MM.1S (cell line): Measurements from ENCODE around the gene COPS8.

Source experiments
- DNase-seq: peaks from one replicate; pipeline ENCODE4 v3.0.0-alpha.2; 2015
- H2AFZ ChIP-seq: fragments of 300-600 bp; sonication (generic); 2 replicates; pipeline ENCODE4 v1.6.0; 2016; ENCODE audit warnings: antibody characterized with exemption, low read length
- H3F3A ChIP-seq: fragments of 300-600 bp; sonication (generic); 2 replicates; pipeline ENCODE4 v1.6.1; 2016; ENCODE audit warnings: mild to moderate bottlenecking, antibody characterized with exemption, low read length, moderate library complexity, mixed read lengths; ENCODE audit not compliant: insufficient read depth
- H3K27ac ChIP-seq: fragments of 300-600 bp; sonication (generic); 2 replicates; pipeline ENCODE4 v1.5.1; 2016; ENCODE audit warnings: mild to moderate bottlenecking, low read length
- H3K27me3 ChIP-seq: fragments of 300-600 bp; sonication (generic); replicated peaks from 2 replicates; pipeline ENCODE4 v1.6.0; 2016; ENCODE audit warnings: low read length; ENCODE audit not compliant: insufficient read depth
- H3K36me3 ChIP-seq: fragments of 300-600 bp; sonication (generic); replicated peaks from 2 replicates; pipeline ENCODE4 v1.6.1; 2016; ENCODE audit warnings: mild to moderate bottlenecking, low read length, mixed read lengths; ENCODE audit not compliant: insufficient read depth
- H3K4me1 ChIP-seq: fragments of 300-600 bp; sonication (generic); 2 replicates; pipeline ENCODE4 v1.6.1; 2016; ENCODE audit warnings: low read length, mixed read lengths
- H3K4me2 ChIP-seq: fragments of 300-600 bp; sonication (generic); 2 replicates; pipeline ENCODE4 v1.6.0; 2016; ENCODE audit warnings: low read depth, low read length
- H3K4me3 ChIP-seq: fragments of 300-600 bp; sonication (generic); 2 replicates; pipeline ENCODE4 v1.5.1; 2016; ENCODE audit warnings: low read length, mixed read lengths
- H3K79me2 ChIP-seq: fragments of 300-600 bp; sonication (generic); 2 replicates; pipeline ENCODE4 v1.6.1; 2016; ENCODE audit warnings: mixed run types, low read length, mixed read lengths
- H3K9ac ChIP-seq: fragments of 300-600 bp; sonication (generic); 2 replicates; pipeline ENCODE4 v1.6.1; 2016; ENCODE audit warnings: low read length, mixed read lengths
- H3K9me2 ChIP-seq: fragments of 300-600 bp; sonication (generic); replicated peaks from 2 replicates; pipeline ENCODE4 v1.6.1; 2016; ENCODE audit warnings: mild to moderate bottlenecking, low read length, mixed read lengths; ENCODE audit not compliant: insufficient read depth
- H3K9me3 ChIP-seq: fragments of 300-600 bp; sonication (generic); replicated peaks from 2 replicates; pipeline ENCODE4 v1.6.1; 2016; ENCODE audit warnings: mild to moderate bottlenecking, low read length, mixed read lengths; ENCODE audit not compliant: insufficient read depth
- H4K20me1 ChIP-seq: fragments of 300-600 bp; sonication (generic); 2 replicates; pipeline ENCODE4 v1.6.1; 2016; ENCODE audit warnings: mild to moderate bottlenecking, low read length, moderate library complexity, mixed read lengths; ENCODE audit not compliant: insufficient read depth
- EZH2 ChIP-seq: fragments of 300-600 bp; sonication (generic); optimal IDR thresholded peaks from 2 replicates; pipeline ENCODE3; 2017; ENCODE audit warnings: low read depth, mild to moderate bottlenecking, antibody characterized with exemption, low read length, mixed read lengths
- EZH2phosphoT487 ChIP-seq: fragments of 300-600 bp; sonication (generic); IDR thresholded peaks from 2 replicates; pipeline ENCODE4 v1.6.1; 2018; ENCODE audit warnings: antibody characterized with exemption, low read length
- TF ChIP-seq, protein P1 (sequence below): fragments of 300-600 bp; sonication (generic); IDR thresholded peaks from 2 replicates; pipeline ENCODE4 v1.5.1; 2016; ENCODE audit warnings: antibody characterized with exemption, low read length, mixed read lengths

COPS8 gene

GRCh38 chr2:237091779-237092436, 6.2 kb downstream of the COPS8 start:
- peaks cover 43% of the 10 kb centered on the region for H3K79me2 ChIP-seq
- H3K27me3 ChIP-seq, result no peaks in the 10 kb centered on the region
- no peak overlapping the region for H3K4me3 ChIP-seq
- H3F3A ChIP-seq, result no peaks in the 10 kb centered on the region
- no peaks in the 10 kb centered on the region for H3K9me3 ChIP-seq
- H3K27ac ChIP-seq, result no peak overlapping the region
- H3K36me3 ChIP-seq, result no peaks in the 10 kb centered on the region
- H3K9me2 ChIP-seq, result no peaks in the 10 kb centered on the region
- TF ChIP-seq EZH2, result no peak
- TF ChIP-seq, protein P1, sequence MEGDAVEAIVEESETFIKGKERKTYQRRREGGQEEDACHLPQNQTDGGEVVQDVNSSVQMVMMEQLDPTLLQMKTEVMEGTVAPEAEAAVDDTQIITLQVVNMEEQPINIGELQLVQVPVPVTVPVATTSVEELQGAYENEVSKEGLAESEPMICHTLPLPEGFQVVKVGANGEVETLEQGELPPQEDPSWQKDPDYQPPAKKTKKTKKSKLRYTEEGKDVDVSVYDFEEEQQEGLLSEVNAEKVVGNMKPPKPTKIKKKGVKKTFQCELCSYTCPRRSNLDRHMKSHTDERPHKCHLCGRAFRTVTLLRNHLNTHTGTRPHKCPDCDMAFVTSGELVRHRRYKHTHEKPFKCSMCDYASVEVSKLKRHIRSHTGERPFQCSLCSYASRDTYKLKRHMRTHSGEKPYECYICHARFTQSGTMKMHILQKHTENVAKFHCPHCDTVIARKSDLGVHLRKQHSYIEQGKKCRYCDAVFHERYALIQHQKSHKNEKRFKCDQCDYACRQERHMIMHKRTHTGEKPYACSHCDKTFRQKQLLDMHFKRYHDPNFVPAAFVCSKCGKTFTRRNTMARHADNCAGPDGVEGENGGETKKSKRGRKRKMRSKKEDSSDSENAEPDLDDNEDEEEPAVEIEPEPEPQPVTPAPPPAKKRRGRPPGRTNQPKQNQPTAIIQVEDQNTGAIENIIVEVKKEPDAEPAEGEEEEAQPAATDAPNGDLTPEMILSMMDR, result no peak
- H3K4me2 ChIP-seq, result no peak overlapping the region
- no peak for DNase-seq
- H2AFZ ChIP-seq, result no peak overlapping the region
- no peaks in the 10 kb centered on the region for H4K20me1 ChIP-seq
- H3K9ac ChIP-seq, result no peak overlapping the region
- no peaks in the 10 kb centered on the region for H3K4me1 ChIP-seq

- no peak overlapping the region for H3K27ac ChIP-seq
- H3K9me2 ChIP-seq, result no peaks in the 10 kb centered on the region
- no peaks in the 10 kb centered on the region for H3K4me1 ChIP-seq
- H3K4me2 ChIP-seq, result no peak overlapping the region
- no peaks in the 10 kb centered on the region for H3F3A ChIP-seq
- peaks cover 37% of the 10 kb centered on the region for H3K79me2 ChIP-seq
- H3K4me3 ChIP-seq, result no peak overlapping the region
- H2AFZ ChIP-seq, result no peak overlapping the region
- H3K9me3 ChIP-seq, result no peaks in the 10 kb centered on the region
- H3K36me3 ChIP-seq, result no peaks in the 10 kb centered on the region
- no peak for DNase-seq
- H4K20me1 ChIP-seq, result no peaks in the 10 kb centered on the region
- TF ChIP-seq, protein P1, result no peak
- TF ChIP-seq EZH2 (no peak), EZH2phosphoT487 (no peak)
- H3K9ac ChIP-seq, result no peak overlapping the region
- H3K27me3 ChIP-seq, result no peaks in the 10 kb centered on the region
Observed at GRCh38 chr2:237092506-237092905, 6.8 kb downstream of the COPS8 start.

DNA sequence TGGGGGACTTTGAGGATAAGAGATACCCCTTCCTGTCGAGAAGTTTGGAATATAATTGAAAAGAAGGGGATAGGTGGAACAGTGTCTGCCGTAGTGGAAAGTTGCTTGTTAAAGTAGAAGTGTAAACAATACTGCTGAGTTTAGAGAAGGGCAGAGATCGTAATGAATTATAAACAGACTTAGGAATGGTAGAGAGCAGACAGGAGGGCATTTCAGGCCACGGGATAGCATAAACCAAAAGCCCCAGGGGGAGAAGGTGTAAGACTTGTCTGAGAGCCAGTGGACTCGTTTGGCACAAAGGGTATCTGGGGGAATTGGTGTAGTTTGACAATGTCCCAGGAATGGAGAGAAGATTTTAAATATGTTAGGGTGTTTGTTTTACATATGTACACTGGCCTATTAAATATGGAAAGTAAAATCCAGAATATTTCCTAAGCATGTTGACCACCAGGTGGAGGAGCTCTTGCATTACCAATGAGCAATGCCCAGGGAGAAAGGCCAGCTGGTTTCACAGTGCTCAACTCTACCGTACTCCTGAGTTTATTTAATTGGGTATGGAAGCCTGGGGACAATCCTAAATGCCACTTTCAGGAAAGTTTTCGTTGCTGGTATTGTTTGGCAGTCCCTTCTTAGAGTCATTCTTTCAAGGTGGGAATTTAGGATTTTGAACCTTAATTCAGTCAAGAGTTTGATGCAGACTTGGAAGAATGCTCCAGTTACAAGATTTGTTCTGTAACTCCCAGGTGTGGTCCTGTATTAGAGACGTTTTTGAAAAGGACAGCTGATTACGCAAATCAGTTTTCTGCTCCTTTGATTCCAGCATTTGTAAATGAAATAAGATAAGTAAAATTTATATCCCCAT, 7.5 kb downstream of the COPS8 start:
- Histone ChIP-seq H2AFZ (no peak overlapping the region), H3K27me3 (no peaks in the 10 kb centered on the region), H3K9ac (no peak overlapping the region), H3K4me3 (no peak overlapping the region), H3K79me2 (peaks cover 30% of the 10 kb centered on the region), H4K20me1 (no peaks in the 10 kb centered on the region), H3K36me3 (no peaks in the 10 kb centered on the region), H3K27ac (no peak overlapping the region), H3K4me2 (no peak overlapping the region), H3K9me3 (no peaks in the 10 kb centered on the region), H3F3A (no peaks in the 10 kb centered on the region), H3K4me1 (no peaks in the 10 kb centered on the region), H3K9me2 (no peaks in the 10 kb centered on the region)
- no peak for DNase-seq
- no peak for TF ChIP-seq EZH2
- TF ChIP-seq, protein P1, result peak; percentile 13; the same call in 1 of the 2 replicates
- TF ChIP-seq EZH2phosphoT487, result no peak
